Upper lobe of right lung (tissue), 1 donor: ENCODE data around the gene MYL6. TPM values are rescaled to one million over a fixed set of nuclear protein-coding genes. Genes with fewer than 3 reads are reported as not detected.

Experiments
- ATAC-seq: fragments of 200-7000 bp; cut with Tn5 transposase; one replicate; pipeline ENCODE4 v1.9.1; 2020; ENCODE audit warnings: mild to moderate bottlenecking, moderate library complexity
- DNase-seq: peaks from one replicate; pipeline ENCODE4 v3.0.0-alpha.2; 2020
- H3K27ac ChIP-seq: fragments of 200-600 bp; one replicate; pipeline ENCODE4 v1.8.0; 2022
- H3K27me3 ChIP-seq: fragments of 200-600 bp; one replicate; pipeline ENCODE4 v1.8.0; 2022; ENCODE audit warnings: mild to moderate bottlenecking
- H3K36me3 ChIP-seq: fragments of 200-600 bp; one replicate; pipeline ENCODE4 v1.8.0; 2022
- H3K4me1 ChIP-seq: fragments of 200-600 bp; one replicate; pipeline ENCODE4 v1.8.0; 2022
- H3K4me3 ChIP-seq: fragments of 200-600 bp; one replicate; pipeline ENCODE4 v1.8.0; 2022; ENCODE audit warnings: mild to moderate bottlenecking
- H3K9me3 ChIP-seq: fragments of 200-600 bp; one replicate; pipeline ENCODE4 v1.8.0; 2022
- CTCF ChIP-seq: fragments of 200-600 bp; IDR thresholded peaks from one replicate; pipeline ENCODE4 v1.8.0; 2022; ENCODE audit warnings: antibody characterized with exemption
- intact Hi-C: fragments of 100-400 bp; cut with DNase I; formaldehyde crosslinking; loops from one replicate; pipeline ENCODE4 v1.11.0; 2022
- total RNA-seq: library from RNA; stranded (reverse); fragmentation: NEBNext Ultra II Directional; extraction: Animal tissue kit (Norgen Biotek cat#: 25700); gene quantifications from one replicate; pipeline ENCODE4 v1.2.1, GENCODE V29; 2021
- donor health status: DM: no; HTN: yes; CAD: no; lungs with severe emphysema.

Gene MYL6
- total RNA-seq, 1 donor from 2014 or later = 1,254 TPM

- DNase-seq = no peak
- intact Hi-C loops = no loop called here
- TF ChIP-seq CTCF = no peak
- Histone ChIP-seq H3K27me3 (no peaks in the 10 kb centered on the region), H3K9me3 (no peaks in the 10 kb centered on the region), H3K4me3 (no peak overlapping the region), H3K27ac (peak overlapping the region; percentile 31), H3K36me3 (peaks cover 39% of the 10 kb centered on the region), H3K4me1 (peaks cover 27% of the 10 kb centered on the region)
- ATAC-seq = no peak
These were observed 11.4 kb upstream of the MYL6 start for GRCh38 chr12:56146492-56147460.

GRCh38 chr12:56150563-56150962, 7.6 kb upstream of the MYL6 start:
- Histone ChIP-seq H3K27ac (no peak overlapping the region), H3K27me3 (no peaks in the 10 kb centered on the region), H3K4me1 (peaks cover 24% of the 10 kb centered on the region), H3K9me3 (no peaks in the 10 kb centered on the region), H3K4me3 (no peak overlapping the region), H3K36me3 (peaks cover under 1% of the 10 kb centered on the region)
- intact Hi-C loops = no loop called here
- no peak for ATAC-seq
- TF ChIP-seq CTCF = no peak
- DNase-seq = no peak

- Histone ChIP-seq H3K27ac (peak overlapping the region; percentile 94), H3K9me3 (no peaks in the 10 kb centered on the region), H3K36me3 (no peaks in the 10 kb centered on the region), H3K4me1 (peaks cover 21% of the 10 kb centered on the region), H3K27me3 (no peaks in the 10 kb centered on the region), H3K4me3 (peak overlapping the region; percentile 79)
- peak; percentile 81 for DNase-seq
- peak; percentile 39 for TF ChIP-seq CTCF
- intact Hi-C loops = no loop called here
- ATAC-seq = peak; percentile 70
These were observed 6.5 kb upstream of the MYL6 start for GRCh38 chr12:56151672-56152131.

- Histone ChIP-seq H3K36me3 (no peaks in the 10 kb centered on the region), H3K4me1 (peaks cover 16% of the 10 kb centered on the region), H3K27ac (peak within 1 kb of the TSS; percentile 94), H3K4me3 (peak within 1 kb of the TSS; percentile 79), H3K27me3 (no peaks in the 10 kb centered on the region), H3K9me3 (no peaks in the 10 kb centered on the region)
- ATAC-seq (peak; percentile 98), DNase-seq (peak; percentile 97)
- TF ChIP-seq CTCF = no peak
- intact Hi-C loops = no loop called here
These were observed 5.9 kb upstream of the MYL6 start, which contains the start of gene MYL6B for GRCh38 chr12:56152132-56152755. Gene MYL6B, plus strand, starts transcription at chr12:56152587. Its CDS starts 1,332 bp downstream, at chr12:56153919.

GRCh38 chr12:56152756-56153677, 5.1 kb upstream of the MYL6 start:
- peaks cover 16% of the 10 kb centered on the region for H3K4me1 ChIP-seq
- peak overlapping the region; percentile 94 for H3K27ac ChIP-seq

More at GRCh38 chr12:56152756-56153677, 5.1 kb upstream of the MYL6 start:
- no peaks in the 10 kb centered on the region for H3K9me3 ChIP-seq
- intact Hi-C loops = no loop called here
- ATAC-seq (no peak), DNase-seq (no peak)
- TF ChIP-seq CTCF = no peak
- H3K4me3 ChIP-seq = peak overlapping the region; percentile 79
- H3K27me3 ChIP-seq = no peaks in the 10 kb centered on the region
- H3K36me3 ChIP-seq = no peaks in the 10 kb centered on the region
